AG09319 (cell line): ENCODE measurements around the gene CLCN7.

Experiments used
- DNase-seq: peaks from one replicate; pipeline ENCODE4 v3.0.0-alpha.2; 2010; ENCODE audit warnings: low read depth; ENCODE audit errors: extremely low read depth
- TF ChIP-seq, protein P1 (sequence below): IDR thresholded peaks from 2 replicates; pipeline ENCODE4 v1.5.1; 2011; ENCODE audit warnings: low read depth, mild to moderate bottlenecking, inconsistent platforms, low read length, moderate library complexity

The CLCN7 gene

DNA sequence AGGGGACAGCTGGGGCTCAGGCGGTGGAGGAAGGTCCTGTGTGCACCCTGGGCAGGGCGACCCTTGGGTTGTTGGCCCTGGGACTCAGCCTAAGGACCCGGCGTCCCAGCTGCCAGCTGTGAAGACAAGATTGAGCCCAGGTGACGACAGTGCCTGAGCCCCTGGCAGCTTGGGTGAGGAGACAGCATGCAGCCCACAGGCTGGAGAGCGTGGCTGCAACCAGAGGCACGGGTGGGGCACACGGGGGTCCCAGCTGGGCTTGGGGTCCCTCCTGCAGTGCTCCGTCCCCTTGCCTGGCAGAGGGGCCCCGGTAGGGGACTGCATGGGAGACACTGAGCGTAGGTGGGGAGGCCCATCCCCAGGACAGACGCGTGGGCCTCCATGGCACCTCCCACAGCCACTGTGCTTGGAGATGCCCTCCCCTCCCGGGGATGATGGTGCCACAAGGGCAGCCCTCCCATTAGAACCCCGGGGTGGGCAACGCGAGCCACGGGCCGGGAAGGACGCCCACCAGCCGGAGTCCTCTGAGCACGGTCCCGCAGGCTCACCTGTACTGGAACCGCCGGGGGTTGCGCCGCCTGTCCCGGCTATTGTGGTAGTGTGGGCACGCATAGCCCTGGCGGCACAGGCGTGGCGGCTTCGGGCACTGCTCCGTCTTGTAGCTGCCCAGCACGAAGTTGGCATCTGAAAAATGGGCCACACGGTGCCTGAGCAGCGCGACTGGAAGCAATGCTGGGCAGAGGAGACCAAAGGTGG is 75.8 kb downstream of the CLCN7 start:
- DNase-seq = no peak
- TF ChIP-seq, protein P1, sequence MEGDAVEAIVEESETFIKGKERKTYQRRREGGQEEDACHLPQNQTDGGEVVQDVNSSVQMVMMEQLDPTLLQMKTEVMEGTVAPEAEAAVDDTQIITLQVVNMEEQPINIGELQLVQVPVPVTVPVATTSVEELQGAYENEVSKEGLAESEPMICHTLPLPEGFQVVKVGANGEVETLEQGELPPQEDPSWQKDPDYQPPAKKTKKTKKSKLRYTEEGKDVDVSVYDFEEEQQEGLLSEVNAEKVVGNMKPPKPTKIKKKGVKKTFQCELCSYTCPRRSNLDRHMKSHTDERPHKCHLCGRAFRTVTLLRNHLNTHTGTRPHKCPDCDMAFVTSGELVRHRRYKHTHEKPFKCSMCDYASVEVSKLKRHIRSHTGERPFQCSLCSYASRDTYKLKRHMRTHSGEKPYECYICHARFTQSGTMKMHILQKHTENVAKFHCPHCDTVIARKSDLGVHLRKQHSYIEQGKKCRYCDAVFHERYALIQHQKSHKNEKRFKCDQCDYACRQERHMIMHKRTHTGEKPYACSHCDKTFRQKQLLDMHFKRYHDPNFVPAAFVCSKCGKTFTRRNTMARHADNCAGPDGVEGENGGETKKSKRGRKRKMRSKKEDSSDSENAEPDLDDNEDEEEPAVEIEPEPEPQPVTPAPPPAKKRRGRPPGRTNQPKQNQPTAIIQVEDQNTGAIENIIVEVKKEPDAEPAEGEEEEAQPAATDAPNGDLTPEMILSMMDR = no peak

DNA sequence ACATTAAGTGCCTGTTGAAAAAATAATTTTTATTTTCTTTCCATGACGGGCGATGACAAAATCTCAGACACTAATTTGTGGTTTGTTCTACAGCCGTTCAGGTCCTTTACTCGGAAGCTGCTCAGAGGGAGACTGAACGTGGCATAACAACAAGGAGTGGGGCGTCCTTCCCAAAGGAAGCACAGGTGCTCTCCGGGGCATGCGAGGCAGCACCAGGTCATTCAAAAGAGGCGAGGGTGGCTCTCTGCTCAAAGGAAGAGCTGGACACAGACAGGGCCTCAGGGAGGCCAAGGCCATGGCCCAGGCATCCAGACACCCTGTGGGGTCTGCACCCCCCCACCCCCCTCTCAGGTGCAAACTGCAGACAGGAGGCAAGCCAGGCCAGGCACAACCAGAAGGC is 76.5 kb downstream of the CLCN7 start:
- DNase-seq = no peak
- TF ChIP-seq, protein P1 = no peak

DNA sequence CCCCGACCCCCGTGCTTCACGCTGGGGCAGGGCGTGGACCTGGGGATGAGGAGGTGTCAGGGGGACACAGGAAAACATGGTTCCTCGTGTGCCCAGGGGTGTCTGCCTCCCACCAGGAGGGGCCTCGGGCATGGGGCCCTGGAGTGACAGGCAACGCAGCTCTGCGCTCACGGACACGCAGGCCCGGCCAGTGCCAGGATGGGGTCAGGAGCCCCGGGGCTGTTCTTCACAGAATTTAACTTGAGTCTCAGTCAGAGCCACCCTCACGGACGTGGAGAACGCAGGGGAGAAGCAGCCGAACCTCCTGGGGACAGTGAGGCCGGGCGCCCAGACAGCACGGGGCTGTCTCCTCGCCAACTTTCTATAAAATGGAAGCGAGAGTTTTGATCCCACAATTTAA is 77.0 kb downstream of the CLCN7 start:
- no peak for DNase-seq
- TF ChIP-seq, protein P1 = no peak

DNA sequence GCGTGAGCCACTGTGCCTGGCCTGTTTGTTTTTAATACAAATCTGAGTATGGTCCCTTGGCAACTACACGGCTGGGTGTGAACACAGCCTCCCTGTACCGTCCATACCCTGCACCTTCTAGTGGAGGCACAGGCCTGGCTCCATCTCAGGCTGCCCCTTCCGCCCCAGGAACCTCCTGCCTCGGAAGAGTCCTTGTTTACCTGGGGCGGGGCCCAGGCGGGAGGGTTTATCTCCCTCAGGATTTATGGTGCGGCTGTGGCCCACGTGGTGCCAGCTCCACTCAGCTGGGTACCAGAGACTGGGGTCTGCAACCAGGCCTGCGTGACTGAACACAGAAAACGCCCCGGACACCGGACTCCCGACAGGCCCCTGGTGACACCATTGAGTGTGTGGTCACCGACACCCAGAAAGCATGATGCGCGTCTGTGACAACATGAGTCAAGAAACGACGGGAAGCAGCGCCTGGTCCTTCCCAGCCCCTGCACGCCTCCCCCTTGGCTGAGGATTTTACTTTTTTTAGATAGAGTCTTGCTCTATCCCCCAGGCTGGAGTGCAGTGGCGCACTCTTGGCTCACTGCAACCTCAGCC is 79.3 kb downstream of the CLCN7 start:
- TF ChIP-seq, protein P1 = no peak
- no peak for DNase-seq
